ENCODE measurements around the gene RPS6KB1. TPM values are rescaled to one million over a fixed set of nuclear protein-coding genes. Genes with fewer than 3 reads are reported as not detected.
A peak's percentile ranks its signal among the peaks of the same experiment; 100 is the strongest.
"Not testable (repeated sequence)": the region's sequence is repeated elsewhere in the genome, so short reads cannot be mapped to it uniquely, and the experiment has no call there.

The RPS6KB1 gene
- total RNA-seq, 1 experiment from 2014 or later = 48.4 TPM

- intact Hi-C loops (cut with micrococcal nuclease) = loop anchor here (5.0 kb wide), 1 partner anchor 144 kb away; the partner anchor contains the start of genes PTRH2 and VMP1
- Mint-ChIP-seq H3K27me3 (ENCODE audit: insufficient read depth, unreplicated experiment) (no peaks in the 10 kb centered on the region), H3K9me3 (ENCODE audit: unreplicated experiment) (no peaks in the 10 kb centered on the region), H3K27ac (ENCODE audit: low read depth, unreplicated experiment) (peak overlapping the region; percentile 96), H3K4me1 (ENCODE audit: insufficient read depth, unreplicated experiment) (peaks cover 26% of the 10 kb centered on the region), H3K36me3 (ENCODE audit: insufficient read depth, unreplicated experiment) (peaks cover 35% of the 10 kb centered on the region), H3K4me3 (ENCODE audit: unreplicated experiment) (peak overlapping the region; percentile 12)
- DNase-seq (ENCODE audit: unreplicated experiment) = peak; percentile 69
- no peak for TF ChIP-seq CTCF (IDR thresholded peaks at IDR 0.05; ENCODE audit: unreplicated experiment)
- ChIA-PET CTCF (no interaction called here), POLR2A (interaction anchor here (0.7 to 2.4 kb wide), 6 partner anchors 8 to 74 kb away, joined by 3 to 15 read pairs (median 3); no protein-coding TSS in a partner anchor)
- BruUV-seq (replicated peaks) = TSS peak; percentile 5
Measured at GRCh38 chr17:59851439-59852375, 41.2 kb upstream of the RPS6KB1 start.

- not testable (repeated sequence) for H3K9me3 Mint-ChIP-seq (ENCODE audit: unreplicated experiment)
- peaks cover 24% of the 10 kb centered on the region for H3K36me3 Mint-ChIP-seq (ENCODE audit: insufficient read depth, unreplicated experiment)
Measured at GRCh38 chr17:59852847-59853167, 40.1 kb upstream of the RPS6KB1 start.

GRCh38 chr17:59853168-59853918, 39.6 kb upstream of the RPS6KB1 start:
- ChIA-PET CTCF (interaction anchor here (0.6 to 2.0 kb wide), 6 partner anchors 11 to 124 kb away, joined by 3 to 7 read pairs (median 4); no protein-coding TSS in a partner anchor), POLR2A (interaction anchor here (0.7 to 2.4 kb wide), 6 partner anchors 11 to 71 kb away, joined by 3 to 15 read pairs (median 10); partner anchors contain the start of gene TUBD1)
- Mint-ChIP-seq H3K9me3 (ENCODE audit: unreplicated experiment) (no peaks in the 10 kb centered on the region), H3K36me3 (ENCODE audit: insufficient read depth, unreplicated experiment) (peaks cover 18% of the 10 kb centered on the region), H3K27me3 (ENCODE audit: insufficient read depth, unreplicated experiment) (no peaks in the 10 kb centered on the region), H3K4me1 (ENCODE audit: insufficient read depth, unreplicated experiment) (peaks cover 23% of the 10 kb centered on the region), H3K27ac (ENCODE audit: low read depth, unreplicated experiment) (peak overlapping the region; percentile 96), H3K4me3 (ENCODE audit: unreplicated experiment) (peak overlapping the region; percentile 47)
- TSS peak; percentile 27 for BruUV-seq (replicated peaks)
- peak; percentile 90 for DNase-seq (ENCODE audit: unreplicated experiment)
- intact Hi-C loops (cut with micrococcal nuclease) = loop anchor here (5.0 kb wide), 1 partner anchor 146 kb away; the partner anchor contains the start of genes PTRH2 and VMP1
- TF ChIP-seq CTCF (IDR thresholded peaks at IDR 0.05; ENCODE audit: unreplicated experiment) = peak; percentile 24

More at GRCh38 chr17:59852847-59853167, 40.1 kb upstream of the RPS6KB1 start:
- H3K4me3 Mint-ChIP-seq (ENCODE audit: unreplicated experiment) = peak overlapping the region; percentile 47
- H3K27ac Mint-ChIP-seq (ENCODE audit: low read depth, unreplicated experiment) = peak overlapping the region; percentile 96
- intact Hi-C loops (cut with micrococcal nuclease) = loop anchor here (5.0 kb wide), 1 partner anchor 146 kb away; the partner anchor contains the start of genes PTRH2 and VMP1
- H3K4me1 Mint-ChIP-seq (ENCODE audit: insufficient read depth, unreplicated experiment) = peaks cover 23% of the 10 kb centered on the region
- H3K27me3 Mint-ChIP-seq (ENCODE audit: insufficient read depth, unreplicated experiment); DNase-seq (ENCODE audit: unreplicated experiment): not testable (repeated sequence)
- ChIA-PET CTCF (interaction anchor here (0.6 to 2.0 kb wide), 4 partner anchors 10 to 124 kb away, joined by 3 to 7 read pairs (median 5); no protein-coding TSS in a partner anchor), POLR2A (interaction anchor here (1.0 to 2.4 kb wide), 5 partner anchors 11 to 70 kb away, joined by 4 to 15 read pairs (median 11); no protein-coding TSS in a partner anchor)
- BruUV-seq (replicated peaks) = TSS peak; percentile 74

GRCh38 chr17:59853919-59854729, 38.8 kb upstream of the RPS6KB1 start:
- Mint-ChIP-seq H3K4me1 (ENCODE audit: insufficient read depth, unreplicated experiment) (peaks cover 23% of the 10 kb centered on the region), H3K27ac (ENCODE audit: low read depth, unreplicated experiment) (peak overlapping the region; percentile 96), H3K36me3 (ENCODE audit: insufficient read depth, unreplicated experiment) (peaks cover 12% of the 10 kb centered on the region)
- H3K4me3 Mint-ChIP-seq (ENCODE audit: unreplicated experiment); H3K27me3 Mint-ChIP-seq (ENCODE audit: insufficient read depth, unreplicated experiment); H3K9me3 Mint-ChIP-seq (ENCODE audit: unreplicated experiment); BruUV-seq (replicated peaks); DNase-seq (ENCODE audit: unreplicated experiment): not testable (repeated sequence)
- CTCF ChIA-PET = interaction anchor here (0.6 to 2.0 kb wide), 5 partner anchors 11 to 97 kb away, joined by 3 to 7 read pairs (median 5); no protein-coding TSS in a partner anchor
- POLR2A ChIA-PET = interaction anchor here (0.7 to 2.4 kb wide), 5 partner anchors 12 to 71 kb away, joined by 3 to 15 read pairs (median 11); partner anchors contain the start of gene TUBD1
- intact Hi-C loops (cut with micrococcal nuclease) = loop anchor here (5.0 kb wide), 1 partner anchor 147 kb away; the partner anchor contains the start of genes PTRH2 and VMP1

Measured in MCF 10A (cell line).